CD4-positive, alpha-beta T cell treated with Interleukin-6 at 100 ng/mL for 8 hours (primary cell): ENCODE results near the gene CALN1.

Experiments
- DNase-seq: peaks from one replicate; pipeline ENCODE4 v3.0.0-alpha.2; 2020; ENCODE audit warnings: mixed read lengths, low spot score

CALN1 gene

DNA sequence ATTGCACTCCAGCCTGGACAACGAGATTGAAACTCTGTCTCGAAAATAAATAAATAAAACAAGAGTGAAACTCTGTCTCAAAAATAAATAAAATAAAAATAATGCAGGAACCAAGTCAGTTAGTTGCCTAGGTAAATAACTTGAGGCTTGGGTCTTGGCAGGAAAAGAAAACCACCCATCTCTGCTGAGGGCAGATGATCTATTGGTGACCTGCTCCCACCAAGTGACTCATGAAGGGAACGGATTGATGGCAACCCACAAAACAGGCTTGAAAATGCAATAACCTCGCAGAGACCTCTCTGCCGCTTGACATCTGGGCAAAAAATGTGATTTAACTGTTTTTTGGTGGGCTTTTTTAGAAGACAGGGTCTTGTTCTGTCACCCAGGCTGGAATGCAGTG lies 86.6 kb downstream of the CALN1 start:
- DNase-seq: no peak

DNA sequence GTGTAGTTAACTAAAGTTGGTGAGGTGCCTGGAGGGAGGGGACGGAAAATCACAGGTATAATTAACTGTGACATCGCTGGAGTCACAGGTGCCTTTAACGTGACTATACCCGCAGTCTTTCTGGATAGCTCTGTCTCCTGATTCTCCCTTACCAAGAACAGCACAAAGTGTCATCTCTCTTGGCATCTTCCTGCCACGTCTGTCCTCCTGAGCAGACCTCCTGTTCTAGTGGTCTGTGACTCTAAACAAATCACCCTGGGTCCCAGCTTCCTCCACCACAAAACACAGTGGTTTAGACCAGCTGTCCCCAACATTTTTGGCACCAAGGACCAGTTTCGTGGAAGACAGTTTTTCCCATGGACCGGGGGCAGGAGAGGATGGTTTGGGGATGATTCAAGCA lies 90.5 kb downstream of the CALN1 start:
- no peak for DNase-seq

DNA sequence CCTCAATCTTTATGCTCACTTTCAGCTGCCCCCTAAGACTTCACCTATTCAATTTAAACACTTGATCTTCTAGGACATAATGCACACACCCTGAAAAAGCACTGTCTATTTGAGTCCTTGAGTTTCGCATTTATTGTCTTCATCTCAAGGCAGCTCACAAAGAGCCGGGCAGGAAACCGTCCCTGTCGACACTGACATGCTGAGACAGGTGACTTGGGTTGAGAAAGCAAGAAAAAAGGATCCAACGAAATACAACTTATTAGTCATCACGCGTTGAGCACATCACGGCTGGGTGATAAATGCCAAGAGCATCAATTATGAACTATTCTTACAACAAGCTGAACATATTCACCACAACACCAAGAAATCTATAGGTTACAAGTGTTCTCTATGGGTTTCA lies 91.1 kb downstream of the CALN1 start:
- DNase-seq: no peak

DNA sequence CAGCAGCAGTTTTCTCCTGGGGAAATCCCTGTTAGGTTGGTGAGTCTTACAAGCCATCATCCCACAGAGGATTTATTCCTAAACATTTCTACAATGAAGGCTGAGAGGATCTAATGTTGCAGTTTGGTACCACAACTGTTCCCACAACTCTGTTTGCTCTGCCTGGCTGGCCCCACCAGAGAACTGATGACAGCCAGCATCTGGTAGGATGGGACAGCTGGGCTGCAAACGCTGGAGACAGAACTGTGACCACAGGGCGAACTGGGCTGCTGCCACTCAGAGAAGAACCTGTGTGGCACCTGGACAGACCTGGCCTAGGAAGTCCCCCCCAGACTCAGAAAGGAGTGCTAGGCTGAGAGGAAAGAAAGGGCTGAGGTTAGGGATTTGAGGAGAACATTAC lies 94.8 kb downstream of the CALN1 start:
- DNase-seq: no peak

DNA sequence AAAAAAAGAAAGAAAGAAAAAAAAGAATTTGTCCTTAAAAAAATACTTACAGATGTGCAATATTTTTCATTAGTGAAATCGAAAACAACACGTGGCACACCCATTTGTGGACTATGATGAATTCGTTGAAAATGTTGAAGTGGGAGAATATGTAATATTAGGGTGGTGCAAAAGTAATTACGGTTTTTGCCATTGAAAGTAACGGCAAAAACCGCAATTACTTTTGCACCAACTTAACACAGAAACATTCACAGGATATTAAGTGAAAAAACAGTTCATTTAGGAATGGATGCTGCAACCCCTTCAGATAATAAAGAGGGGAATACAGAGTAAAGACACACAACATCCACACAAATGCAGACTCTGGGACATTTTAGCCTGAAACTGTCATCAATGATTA lies 96.0 kb downstream of the CALN1 start:
- DNase-seq: no peak

DNA sequence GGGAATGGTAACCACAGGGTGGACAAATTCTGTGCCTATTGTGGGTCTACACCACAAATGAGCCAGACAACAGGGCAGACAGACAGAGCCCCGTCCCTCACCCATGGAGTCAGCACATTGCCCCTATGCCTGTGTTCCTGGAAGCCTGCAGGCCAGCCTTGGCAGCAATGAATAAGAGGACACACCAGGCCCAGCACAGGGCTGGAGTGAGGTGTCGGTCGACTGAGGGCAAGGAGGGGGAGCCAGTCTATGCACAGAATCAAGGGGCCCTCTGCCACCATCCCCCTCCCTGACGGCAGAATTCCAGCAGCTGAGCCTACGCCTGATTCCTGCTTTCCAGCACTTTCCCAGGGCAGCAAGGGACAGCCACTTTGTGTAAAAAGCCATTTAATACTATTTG lies 98.2 kb downstream of the CALN1 start:
- no peak for DNase-seq

DNA sequence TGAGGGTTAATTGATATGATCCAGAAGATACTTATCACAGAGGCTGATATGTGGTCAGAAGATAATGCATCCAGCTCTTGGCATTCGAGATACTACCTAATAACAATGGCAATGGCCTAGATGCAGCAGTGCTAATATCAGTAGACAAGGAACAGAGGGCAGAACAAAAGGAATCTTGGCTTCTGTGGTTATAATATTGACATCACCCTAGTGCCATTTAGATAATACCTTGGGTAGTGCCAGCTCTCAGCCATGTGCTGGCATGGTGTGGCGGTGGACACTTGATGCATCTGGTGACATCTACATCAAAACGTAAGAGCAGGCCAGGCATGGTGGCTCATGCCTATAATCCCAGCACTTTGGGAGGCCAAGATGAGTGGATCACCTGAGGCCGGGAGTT lies 101.8 kb downstream of the CALN1 start:
- no peak for DNase-seq

DNA sequence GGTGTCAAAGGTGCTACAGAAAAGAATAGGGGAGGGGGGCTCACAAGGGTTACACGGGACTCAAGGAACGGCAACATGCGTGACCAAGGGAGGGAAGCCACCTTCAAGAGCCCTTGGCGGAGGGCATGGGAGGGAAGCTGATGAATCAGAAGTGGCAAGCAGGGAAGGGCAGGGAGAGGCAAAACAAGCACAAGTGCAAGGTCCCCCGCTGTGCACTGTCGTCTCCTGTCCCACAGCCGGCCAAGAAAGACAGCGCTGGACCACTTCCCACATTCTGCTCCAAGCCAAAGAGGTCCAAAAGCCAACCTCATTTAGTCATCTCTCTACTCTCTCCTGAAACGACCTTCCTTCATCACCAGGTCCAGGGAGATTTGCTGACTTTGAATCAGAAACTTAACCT lies 102.7 kb downstream of the CALN1 start:
- DNase-seq: no peak

DNA sequence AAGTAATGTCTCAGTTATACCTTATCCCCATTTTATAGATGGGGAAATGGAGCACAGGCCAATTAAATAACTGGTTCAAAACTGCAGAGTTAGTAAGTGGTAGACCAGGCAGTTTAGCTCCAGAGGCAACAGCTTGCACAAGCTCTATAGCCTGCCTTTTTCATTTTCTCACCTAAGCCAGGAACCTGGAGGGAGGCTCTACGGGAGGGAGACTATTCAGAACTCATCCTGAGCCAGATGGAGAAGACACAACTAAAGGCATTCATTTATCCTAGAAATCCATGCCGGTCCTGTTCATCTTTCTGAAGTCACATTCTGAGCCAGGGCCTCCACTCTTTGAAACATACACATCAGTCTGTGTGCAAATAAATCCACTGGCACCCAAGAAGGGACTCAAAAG lies 103.2 kb downstream of the CALN1 start:
- no peak for DNase-seq

DNA sequence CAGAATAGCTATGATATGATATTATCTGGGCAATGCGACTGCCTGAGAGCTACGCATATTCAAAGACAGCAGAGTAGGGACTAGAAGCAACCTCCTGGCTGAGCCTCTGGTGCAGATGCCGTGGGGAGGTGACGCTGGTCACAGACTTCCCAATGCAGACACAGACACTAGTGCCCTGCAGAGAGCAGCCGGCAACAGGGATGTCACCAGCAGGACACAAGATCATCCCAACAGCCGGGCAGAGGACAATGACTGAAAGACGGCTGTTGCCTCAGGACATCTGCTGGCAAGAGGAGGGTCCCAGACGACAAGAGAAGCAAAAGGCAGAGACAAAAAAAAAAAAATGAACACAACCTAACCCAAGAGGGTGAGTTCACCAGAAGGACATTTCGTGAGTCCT lies 104.6 kb downstream of the CALN1 start:
- DNase-seq: no peak

DNA sequence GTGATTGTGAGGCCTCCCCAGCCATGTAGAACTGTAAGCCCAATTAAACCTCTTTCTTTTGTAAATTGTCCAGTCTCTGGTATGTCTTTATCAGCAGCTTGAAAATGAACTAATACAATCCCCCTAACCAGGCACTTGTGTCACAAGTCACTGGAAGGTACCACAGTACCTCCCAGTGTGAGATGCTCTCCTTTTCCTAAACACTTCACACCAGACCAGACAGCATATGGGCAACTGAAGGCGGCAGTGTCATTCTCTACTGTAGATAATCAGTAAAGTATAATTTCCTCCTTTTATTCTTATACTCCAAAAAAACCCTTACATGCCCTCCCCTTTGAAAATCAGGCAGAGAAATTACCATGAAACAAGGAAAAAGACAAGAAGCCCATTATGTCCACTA lies 113.2 kb downstream of the CALN1 start:
- DNase-seq: no peak

DNA sequence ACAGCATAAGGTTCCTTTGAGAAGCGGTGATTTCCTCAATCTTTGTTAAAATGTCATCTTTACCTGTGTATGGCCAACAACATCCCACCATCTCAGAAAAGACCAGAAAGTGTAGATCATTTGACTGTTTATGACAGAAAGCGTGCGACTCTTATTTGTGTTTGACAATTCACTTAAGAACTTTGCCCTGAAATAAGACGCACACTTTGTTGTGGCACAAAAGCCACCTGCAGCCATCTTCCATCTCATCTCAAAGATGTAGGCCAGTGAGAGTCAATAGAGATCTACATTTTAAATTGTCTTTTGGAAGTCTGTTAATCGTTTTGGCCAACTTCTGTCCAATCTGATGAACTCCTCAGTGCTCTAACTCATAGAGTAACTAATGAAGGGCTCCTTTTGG lies 114.0 kb downstream of the CALN1 start:
- DNase-seq: no peak

DNA sequence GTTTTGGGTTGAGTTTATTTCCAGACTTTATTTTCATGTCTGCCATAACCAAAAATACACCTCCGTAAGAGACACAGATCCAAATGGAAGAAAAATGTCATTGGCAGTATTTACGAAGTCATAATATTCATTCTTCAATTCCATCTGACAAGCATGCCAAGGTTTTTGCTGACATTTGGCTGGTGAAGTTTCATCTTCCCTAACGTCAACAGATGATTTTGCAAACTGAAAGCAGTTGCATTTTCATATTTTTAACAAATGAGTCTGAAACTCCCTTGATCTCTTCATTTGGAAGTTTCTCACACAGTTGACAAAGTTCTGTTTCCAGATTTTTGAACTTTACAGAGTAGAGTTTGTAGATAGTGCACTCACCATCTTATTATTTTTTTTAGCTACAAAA lies 114.5 kb downstream of the CALN1 start:
- DNase-seq: no peak

DNA sequence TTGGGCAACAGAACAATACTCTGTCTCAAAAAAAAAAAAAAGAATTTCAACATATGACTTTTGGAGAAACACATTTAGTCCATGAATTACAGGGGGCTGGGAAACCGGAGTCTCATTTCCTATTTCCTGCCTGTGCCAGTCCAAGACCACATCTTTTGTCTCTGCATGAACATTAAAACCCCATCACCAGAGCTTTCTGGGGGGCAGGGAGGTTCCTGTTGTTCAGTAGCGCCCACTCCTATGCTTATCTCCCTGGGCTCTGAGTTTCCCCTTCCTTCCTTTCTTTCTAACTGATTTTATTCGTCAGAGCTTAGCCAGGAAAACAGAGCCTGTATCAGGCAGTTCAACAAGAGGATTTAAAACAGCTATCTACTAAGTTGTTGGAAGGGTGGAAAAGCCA lies 119.3 kb downstream of the CALN1 start:
- no peak for DNase-seq

DNA sequence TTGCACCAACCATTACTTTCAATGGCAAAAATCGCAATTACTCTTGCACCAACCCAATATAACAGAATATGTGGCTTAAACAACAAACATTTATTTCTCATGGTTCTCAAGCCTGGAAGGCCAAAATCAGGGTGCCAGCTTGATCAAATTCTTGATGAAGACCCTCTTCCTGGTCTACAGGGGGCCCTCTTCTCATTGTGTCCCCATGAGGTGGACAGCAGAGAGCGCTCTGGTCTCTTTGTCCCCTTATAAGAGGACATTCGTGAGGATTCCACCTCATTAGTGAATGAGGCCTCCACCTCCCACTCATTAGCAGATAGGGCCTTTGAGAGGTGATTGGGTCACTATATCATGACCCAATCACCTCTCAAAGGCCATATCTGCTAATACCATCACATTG lies 120.0 kb downstream of the CALN1 start:
- DNase-seq: no peak

DNA sequence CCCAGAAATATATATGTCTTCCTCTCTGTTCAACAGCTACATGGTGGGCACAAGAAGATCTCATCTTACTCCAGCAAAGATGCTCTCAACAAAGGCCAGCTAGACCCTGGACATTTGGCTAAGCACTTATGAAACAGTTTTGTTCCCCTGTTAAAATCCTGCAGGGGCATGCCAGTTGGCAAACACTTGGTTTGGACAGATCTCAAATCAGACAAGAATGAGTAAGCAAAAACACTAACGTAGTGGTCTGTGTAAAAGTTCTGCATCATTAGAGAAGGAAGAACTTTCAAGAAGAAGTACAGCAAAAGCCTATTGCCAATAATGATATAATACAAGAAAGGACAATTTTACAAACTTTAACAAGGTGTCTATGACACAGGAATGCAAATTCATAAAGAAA lies 125.6 kb downstream of the CALN1 start:
- DNase-seq: no peak

DNA sequence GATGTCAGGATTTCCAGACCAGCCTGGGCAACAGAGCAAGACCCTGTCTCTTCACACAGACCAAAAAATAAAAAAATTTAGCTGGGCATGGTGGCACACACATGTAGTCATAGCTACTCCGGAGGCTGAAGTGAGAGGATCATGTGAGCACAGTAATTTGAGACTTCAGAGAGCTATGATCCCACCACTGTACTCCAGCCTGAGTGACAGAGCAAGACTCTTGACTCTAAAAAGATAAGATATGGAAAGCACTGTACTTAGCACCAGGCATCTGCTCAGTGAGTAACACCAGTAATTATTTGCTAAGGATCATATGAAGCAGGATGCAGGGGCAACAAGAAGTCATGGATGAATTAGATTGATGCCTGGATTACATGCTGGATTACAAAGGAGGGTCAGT lies 128.8 kb downstream of the CALN1 start:
- no peak for DNase-seq

DNA sequence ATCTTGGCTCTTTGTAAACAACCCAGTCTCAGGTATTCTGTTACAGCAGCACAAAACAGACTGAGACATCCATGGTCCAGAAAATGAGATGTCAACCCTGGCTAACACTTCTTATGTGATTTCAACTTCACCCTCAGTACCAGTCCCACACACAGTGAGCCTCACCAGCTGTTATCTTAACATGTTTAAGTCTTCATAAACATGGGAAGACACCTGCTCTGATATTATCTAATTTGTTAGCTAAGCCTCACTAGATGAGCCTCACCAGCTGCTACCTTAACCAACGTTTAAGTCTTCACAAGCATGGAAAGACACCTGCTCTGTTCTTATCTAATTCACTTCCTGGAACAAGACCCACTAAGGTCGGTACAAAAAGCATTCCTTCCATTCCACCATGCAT lies 130.8 kb downstream of the CALN1 start:
- no peak for DNase-seq

DNA sequence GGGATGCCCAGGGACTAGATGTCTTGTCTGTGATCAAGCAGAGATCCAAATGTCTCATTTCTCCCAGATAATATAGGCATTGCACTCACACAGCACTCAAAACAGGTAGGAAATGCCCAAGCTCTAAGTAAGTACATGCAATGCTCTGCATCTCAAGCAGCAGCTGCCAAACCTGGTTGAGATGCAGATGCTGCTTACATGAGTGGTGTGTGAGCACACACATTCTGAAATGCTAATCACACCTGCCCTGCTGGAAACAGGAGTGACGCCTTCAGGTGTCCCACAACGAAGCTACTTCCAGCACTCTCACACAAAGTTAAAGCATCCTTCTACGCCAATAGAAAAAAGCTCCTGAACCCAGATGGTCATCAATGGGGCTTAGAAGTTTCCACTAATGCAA lies 132.9 kb downstream of the CALN1 start:
- no peak for DNase-seq

DNA sequence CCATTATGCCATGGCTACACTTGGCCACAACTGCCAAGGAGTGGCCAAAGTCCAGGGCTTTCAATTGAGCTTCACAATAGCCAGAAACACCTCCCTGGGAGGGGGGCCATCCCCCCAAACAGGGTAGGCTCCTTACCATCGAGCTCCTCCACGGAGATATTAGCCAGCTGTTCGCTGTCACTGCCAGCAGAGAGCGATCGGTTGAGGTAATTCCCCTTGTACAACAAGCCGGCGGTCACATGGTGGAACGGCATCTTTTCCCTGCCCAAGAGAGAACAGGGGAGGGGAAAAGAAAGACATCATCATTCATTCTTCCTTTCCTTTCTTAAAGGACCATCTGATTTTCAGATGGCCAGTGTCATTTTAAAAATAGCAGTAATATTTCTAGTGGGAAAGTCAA lies 133.6 kb downstream of the CALN1 start:
- no peak for DNase-seq

DNA sequence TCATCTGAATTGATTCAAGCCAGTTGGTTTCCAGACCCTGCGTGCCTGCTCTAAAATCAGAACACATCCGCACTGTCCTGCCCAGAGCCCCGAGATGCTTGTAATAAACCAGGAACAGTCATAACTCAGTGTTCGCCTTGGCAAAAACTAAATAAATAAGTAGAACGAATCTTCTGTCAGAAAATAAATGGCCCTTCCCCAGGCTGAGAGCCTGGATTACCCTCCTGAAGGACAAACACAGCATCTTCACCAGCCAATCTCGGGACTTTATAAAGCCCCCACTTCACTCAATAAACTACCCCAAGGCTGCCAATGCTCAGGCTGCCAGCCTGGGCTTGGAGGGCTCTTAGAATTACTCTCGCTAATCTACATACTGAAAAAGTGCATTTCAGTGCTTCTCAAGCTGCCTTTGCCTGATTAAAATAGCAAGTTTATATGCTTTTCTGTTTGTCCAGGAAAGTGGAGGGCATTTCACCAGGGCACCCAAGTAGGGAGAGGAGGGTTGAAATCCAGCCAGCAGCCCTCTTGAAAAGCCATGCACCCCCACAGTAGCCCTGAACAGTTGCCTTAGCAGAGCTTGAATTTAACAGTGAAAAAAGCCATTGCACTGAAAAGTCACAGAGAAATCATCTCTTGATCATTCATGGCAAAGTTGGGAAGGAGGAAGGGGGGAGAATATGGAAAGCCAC lies 136.6 kb downstream of the CALN1 start:
- DNase-seq: no peak

DNA sequence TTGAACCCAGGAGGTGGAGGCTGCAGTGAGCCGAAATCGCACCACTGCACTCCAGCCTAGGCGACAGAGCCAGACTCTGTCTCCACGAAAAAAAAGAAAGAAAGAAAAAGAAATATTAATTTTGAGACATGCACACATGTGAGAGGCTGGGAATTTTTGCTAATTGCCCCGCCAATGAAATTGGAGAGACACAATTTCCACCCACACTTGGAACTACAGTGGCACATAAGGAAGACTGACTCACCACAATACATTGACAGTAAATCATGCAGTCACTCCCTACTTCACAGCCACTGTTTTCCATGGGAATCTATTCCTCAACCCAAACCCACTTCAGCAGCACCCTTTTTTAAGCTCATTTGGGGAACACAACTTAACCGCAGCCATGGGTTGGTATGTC lies 139.7 kb downstream of the CALN1 start:
- DNase-seq: no peak

DNA sequence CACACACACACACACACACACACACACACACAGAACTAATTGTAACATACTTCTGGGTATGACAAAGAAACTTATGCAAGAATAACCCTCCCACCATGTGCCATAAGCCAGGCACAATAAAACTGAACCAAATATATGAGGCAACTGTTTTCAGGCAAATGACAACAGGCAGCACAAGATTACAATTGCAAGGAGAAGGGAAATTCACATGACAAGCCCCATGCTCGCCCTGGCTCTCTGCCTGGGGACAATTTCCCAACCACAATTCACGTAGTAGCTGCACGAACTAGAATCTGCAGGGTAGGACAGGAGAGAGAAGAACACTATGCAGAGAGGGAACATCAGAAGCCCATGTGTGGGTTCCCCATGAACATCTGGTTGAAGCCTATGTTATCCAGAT lies 143.3 kb downstream of the CALN1 start:
- DNase-seq: no peak

DNA sequence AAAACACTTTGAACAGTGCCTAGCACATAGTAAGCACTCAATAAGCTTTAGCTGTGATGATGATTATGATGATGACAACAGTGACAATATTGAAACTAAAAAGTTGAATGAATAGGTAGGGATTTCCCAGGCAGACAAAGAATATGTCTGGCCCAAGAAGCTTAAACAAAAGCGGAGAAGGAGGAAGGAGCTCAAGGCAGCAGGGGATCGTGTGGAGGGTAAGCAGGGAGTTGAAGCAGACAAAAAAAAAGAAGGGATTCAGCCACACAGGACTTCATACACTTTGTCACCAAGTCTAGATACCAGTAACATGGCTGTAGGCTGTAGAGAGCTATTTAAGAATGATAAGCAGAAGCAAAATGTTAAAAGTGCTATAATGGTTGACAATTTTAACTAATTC lies 144.0 kb downstream of the CALN1 start:
- no peak for DNase-seq

DNA sequence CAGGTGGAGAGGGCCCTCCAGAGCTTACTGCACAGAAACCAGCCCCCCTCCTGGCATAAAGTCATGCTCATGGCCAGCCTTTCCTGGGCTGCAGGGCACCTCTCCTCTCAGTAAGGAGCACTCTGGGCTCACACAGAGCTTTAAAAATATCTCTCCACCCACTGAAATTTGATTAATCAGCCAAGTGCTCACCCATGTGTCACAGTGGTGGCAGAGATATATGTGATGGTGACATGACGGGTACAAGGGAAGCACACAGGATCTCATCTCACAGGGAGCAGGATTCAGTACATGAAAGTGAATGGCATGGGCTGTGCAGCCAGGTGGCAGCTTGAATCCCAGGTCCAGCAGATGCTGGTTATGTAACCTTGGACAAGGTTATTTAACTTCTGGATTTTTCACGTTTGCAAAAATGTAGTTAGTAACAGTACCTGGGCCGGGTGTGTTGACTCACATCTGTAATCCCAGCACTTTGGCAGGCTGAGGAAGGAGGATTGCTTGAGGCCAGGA lies 144.8 kb downstream of the CALN1 start:
- DNase-seq: no peak
